GM18502 (cell line): ENCODE results near the gene CCDC7.
"Not testable (repeated sequence)": the region's sequence is repeated elsewhere in the genome, so short reads cannot be mapped to it uniquely, and the experiment has no call there.

Experiments
- ATAC-seq: cut with Tn5 transposase; IDR thresholded peaks from one replicate; pipeline ENCODE4 v1.9.1; 2021; ENCODE audit warnings: mild to moderate bottlenecking; ENCODE audit not compliant: unreplicated experiment, poor library complexity

The CCDC7 gene

DNA sequence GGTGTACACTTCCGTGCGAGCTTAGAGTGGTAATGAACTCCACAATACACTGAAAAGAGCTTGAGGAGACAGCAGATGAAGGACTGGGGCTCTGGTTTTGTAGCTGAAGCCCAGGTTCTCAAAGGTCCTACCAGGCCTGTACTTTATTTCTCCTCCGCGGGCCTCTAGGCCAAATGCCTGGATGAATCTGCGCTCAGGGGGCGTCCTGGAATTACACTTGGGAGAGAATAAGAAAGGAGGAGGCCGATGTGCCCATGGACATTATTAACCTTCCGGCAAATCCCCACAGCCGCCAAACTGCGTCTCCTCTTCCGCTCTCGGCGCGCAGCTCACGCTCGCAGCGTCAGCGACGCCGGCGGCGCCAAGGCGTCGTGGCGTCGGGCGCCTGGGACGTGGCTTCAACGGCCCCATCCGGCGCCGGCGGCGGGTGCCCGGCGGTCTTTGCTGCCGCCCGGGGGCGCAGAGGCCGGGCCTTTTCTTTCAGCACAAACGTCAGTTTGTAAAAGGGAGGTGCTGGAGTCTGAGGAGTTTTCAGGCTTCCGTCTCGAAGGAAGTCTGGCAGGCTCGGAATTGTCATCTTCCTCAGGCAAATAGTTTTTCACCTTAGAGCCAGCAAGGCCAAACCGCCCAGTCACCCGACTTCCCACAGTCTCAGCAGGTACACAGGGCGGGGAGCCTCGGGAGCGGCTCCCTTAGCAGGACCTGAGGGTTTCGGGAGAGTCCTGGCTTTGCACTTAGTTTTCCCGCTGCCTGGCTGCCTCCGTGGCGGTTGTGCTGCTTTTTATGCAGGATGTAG is at the start of gene CCDC7:
Gene CCDC7, plus strand, starts transcription at position 401 of the 796 bp plus-strand sequence. CDS start 5,503 bp downstream, outside the sequence.
- ATAC-seq = peak; percentile 97

DNA sequence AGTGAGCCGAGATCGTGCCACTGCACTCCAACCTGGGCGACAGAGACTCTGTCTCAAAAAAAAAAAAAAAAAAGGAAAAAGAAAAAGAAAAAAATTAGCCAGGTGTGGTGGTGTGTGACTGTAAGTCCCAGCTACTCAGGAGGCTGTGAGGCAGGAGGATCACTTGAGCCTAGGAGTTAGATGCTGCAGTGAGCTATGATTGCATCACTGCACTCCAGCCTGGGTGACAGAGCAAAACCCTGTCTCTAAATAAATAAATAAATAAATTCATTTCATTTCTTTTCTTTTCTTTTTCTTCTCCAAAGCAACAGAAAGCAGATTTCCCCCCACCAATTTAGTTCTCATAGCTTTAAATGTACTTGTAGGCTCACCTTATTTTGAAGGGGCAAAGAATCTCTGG is 48.8 kb upstream of the CCDC7 start:
- not testable (repeated sequence) for ATAC-seq

DNA sequence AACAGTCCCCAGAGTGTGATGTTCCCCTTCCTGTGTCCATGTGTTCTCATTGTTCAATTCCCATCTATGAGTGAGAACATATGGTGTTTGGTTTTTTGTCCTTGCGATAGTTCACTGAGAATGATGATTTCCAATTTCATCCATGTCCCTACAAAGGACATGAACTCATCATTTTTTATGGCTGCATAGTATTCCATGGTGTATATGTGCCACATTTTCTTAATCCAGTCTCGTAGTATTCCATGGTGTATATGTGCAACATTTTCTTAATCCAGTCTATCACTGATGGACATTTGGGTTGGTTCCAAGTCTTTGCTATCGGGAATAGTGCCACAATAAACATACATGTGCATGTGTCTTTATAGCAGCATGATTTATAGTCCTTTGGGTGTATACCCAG is 46.2 kb upstream of the CCDC7 start:
- not testable (repeated sequence) for ATAC-seq

DNA sequence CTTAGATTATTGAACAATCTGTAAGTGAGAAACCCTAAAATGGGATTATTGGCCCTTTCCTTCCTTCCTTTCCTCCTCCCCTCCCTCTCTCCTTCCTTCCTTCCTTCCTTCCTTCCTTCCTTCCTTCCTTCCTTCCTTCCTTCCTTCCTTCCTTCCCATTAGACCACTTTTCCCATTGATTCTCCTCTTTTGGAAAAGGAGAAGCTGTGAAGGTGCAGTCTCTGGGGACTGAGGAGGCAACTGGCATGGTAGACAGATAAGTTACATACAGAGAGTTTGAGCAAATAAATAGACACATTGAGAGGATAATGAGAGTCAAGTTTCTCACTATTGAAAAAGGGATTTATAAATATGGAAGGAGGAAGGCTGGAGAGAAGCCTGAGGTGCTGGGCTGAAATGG is 45.0 kb upstream of the CCDC7 start:
- no peak for ATAC-seq

DNA sequence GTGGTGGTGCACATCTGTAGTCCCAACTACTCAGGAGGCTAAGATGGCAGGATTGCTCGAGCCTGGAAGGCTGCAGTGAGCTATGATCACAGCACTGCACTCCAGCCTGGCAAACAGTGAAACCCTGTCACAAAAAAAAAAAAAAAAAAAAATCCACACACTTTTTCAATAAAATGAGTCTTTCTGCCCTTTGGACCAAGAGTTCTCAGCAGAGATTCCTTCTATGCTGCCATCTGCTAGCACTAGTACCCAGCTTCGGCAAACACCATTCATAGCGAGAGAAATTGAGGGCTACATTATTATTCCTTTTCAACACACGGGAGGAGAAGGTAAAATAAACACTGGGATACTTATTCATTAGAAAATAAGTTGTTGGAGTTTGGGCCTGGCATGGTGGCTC is 43.4 kb upstream of the CCDC7 start:
- ATAC-seq = no peak

DNA sequence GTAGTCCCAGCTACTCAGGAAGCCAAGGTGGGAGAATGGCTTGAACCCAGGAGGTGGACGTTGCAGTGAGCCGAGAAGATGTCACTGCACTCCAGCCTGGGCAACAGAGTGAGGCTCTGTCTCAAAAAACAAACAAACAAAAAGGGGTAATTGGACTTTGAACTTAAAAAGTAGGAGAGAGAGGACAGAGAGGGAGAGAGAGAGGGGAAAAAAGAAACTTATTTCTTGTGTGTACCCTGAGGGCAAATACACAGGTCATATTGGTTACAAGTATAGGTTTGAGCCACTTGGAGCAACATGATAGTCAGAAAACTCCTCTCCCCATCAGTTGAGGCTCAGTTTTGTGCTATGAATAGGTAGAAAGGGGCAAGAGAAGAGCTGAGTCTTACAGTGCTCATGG is 42.8 kb upstream of the CCDC7 start:
- ATAC-seq = no peak

DNA sequence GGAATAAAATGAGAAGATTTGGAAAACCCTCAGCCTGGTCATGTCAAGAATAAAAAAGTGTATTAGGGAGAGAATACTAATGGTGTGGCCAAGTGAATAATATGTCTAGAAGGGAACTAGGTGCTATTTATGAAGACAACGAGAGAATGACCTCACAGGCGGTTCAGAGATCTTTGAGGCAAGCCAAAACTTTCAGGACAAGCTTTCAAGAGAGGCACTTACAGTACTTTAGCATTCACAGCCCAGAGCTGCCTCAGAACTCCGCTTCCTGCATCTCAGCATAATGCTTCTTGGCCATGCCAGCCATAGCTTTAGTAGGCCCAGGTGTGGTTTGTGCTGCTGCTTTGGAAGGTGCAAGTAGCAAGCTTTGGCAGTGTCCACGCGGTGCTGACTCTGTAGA is 37.2 kb upstream of the CCDC7 start:
- no peak for ATAC-seq

DNA sequence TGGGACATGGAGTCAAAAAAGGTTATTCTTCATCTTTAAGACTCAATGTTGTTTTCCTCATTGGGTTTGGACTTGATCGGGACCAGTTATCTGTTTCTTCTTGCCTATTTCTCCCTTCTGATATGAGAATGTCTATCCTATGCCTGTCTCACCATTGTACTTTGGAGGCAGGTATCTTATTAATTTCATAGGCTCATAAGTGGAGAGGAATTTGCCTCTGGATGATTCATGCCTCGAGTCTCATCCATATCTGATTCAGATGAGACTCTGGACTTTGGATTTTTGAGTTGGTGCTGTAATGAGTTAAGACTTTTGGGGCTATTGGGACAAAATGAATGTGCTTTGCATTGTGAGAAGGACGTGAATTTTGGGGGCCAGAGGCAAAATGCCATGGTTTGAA is 36.2 kb upstream of the CCDC7 start:
- ATAC-seq = no peak

DNA sequence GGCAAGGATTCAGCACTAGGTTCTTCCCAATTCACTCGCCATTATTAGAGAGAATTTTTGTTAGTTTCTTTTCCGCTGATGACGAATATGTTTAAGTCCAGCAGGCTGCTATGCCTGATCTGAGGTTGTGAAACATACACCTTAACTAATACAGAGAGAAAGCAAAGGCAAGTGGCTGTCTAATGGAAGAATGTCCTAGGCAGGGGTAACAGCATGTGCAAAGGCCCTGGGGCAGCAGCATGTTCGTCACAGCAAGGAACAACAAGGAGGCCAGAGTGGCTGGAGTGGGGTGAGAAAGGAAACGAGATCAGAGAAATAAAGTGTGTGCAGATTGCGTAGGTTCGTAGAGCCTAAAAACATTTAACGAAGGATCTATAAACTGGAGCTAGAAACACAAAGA is 35.4 kb upstream of the CCDC7 start:
- ATAC-seq = no peak

DNA sequence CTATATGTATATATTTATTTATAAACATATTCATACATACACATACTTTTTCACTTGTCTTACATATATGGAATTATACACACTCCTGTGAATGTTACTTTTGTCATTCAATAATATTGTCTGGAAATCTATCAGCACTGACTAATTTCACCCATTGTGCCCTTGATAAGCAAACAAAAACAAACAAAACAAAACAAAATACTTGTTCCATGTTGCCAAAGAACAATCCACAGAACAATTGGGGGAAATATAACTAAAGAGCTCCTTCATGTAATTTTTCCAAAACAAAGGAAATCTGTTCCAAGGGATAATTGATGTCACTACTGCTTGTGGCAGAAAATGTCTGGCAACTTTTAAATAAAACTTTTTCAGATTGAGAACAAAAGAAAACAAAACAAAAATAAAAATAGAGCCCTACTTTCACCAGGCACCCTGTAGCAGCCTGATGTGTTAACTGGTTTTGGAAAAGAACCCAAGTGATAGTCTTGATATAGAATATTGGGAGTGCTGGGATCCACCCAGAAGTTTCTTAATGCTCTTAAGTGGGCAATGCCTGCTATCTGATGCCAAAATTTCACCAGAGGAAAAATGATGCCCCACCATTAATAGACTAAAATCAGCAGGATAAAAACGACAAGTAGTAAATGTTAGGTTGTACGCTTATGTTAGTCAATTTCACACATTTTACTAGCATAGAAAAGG is 34.0 kb upstream of the CCDC7 start:
- no peak for ATAC-seq

DNA sequence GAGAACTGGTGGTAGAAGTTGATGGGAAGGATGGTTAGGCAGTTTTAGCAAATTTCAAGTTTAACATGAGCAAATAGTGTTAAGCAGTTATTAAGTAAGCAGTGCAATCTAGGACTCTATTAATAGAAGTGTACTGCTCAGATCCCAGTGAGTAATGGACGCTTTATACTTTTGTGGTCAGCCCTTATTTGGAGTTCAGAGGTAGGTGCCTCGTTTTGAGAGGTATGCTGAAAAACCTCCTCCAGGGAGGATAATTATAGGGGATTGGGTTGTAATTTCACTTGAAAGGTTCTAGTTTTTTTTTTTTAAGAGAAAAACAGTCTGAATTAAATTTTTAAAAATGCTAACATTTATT is 33.5 kb upstream of the CCDC7 start:
- ATAC-seq = no peak

DNA sequence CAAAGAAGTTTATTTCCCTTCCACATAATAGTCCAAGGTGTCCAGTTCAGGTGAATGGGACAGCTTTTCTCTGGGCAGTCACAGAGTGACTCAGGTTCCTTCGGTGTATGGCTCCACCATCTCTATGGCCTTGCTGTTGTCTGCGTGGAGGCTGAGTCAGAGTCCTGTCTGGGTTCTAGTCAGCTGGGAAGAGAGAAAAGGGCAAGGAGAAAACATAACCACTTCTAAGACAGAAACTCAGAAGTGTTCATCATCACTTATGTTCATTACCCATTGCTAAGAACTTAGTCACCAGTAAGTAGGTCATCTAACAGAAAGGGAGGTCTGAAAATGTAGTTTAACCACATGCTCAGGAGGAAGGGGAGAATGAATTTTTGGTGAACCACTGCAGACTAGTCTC is 32.4 kb upstream of the CCDC7 start:
- ATAC-seq = no peak

DNA sequence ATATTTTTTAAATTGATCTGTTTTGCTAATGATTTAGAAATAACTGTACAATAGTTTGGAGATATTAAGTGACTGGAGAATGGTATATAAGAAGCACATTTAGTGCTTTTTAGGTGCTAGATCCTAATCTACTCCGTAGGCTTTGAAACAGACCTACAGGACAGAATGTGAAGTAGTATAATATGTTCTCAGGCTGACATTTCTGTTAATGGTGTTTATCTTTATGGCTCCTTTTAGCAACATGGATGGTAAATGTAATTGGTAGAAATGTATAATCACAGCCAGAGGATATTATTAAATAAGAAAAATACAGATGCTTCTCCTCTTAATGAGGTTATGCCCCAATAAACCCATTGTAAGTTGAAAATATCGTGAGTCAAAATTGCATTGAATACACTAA is 30.6 kb upstream of the CCDC7 start:
- no peak for ATAC-seq

DNA sequence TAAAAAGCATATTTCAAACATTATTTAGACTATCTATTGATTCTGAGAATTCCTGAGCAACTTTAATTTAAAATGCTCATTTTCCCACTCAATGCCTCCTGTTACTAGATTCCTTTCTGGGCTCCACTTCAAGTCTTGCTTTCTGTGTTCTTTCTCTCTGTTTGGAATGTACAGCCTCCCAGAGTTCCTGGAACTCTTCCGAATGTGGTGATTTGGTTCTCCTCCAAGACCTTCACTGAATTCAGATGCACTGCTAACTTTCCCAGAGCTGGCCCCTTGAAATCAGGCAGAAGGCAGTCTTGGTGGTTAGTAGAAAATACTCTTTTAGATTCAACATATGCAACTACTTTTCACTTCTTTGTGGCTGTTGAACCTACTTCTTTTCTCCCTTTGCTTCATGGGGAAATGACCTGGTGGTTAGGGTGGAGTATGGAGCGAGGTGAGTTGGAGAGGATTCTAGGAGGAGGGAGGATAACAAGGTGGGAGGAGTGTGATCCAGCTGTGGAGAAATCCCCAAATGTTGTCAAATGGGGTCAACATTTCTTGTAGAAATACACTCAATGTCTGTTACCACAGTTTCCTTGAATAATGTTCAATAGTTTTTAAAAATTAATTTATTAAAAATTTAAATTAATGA is 27.9 kb upstream of the CCDC7 start:
- ATAC-seq = no peak

DNA sequence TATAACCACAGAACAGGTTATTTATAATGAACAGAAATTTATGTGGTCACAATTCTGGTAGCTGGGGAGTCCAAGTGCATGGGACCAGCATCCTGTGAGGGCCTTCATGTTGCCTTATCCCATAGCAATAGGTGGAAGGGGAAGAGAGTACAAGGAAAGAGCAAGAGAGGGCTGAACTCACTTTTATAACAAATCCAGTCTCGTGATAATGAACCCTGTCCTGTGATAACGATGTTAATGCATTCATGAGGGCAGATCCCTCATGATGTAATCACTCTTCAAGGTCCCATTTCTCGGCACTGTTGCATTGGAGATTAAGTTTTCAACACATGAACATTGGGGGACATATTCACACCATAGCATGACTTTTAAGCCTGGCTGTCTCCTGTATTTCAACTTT is 27.4 kb upstream of the CCDC7 start:
- ATAC-seq = no peak

DNA sequence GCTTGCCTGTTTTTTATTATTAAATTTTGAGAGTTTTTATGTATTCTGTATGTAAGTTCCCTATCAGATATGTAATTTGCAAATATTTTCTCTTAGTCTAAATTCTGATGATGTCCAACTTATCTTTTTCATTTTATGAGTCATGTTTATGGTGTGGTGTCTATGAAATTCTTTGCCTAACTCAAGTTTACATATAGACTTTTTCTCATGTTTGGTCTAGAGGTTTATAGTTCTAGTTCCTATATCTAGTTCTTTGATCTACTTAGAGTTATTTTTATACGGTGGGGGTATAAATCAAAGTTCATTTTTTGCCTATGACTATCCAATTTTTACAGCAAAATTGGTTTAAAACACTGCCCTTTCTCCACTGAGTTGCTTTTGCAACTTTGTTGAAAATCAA is 26.3 kb upstream of the CCDC7 start:
- ATAC-seq = no peak

DNA sequence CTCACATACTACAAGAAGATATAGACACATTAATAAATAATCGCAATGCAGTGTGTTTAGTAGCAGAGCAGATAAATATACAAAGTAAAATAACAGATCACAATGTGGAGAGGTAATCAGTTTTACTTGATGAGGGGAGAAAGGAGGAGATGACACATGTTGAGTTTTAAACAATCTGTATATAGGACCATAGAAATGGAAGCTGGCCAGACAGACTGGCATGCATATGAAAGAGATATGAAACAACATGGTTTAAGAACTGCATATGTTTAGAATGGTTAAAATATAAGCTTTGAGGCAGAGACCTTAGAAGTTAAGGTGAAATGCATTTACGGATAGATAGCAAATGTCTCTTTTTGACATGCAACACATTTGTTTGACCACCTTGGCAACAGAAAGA is 19.8 kb upstream of the CCDC7 start:
- ATAC-seq = no peak

DNA sequence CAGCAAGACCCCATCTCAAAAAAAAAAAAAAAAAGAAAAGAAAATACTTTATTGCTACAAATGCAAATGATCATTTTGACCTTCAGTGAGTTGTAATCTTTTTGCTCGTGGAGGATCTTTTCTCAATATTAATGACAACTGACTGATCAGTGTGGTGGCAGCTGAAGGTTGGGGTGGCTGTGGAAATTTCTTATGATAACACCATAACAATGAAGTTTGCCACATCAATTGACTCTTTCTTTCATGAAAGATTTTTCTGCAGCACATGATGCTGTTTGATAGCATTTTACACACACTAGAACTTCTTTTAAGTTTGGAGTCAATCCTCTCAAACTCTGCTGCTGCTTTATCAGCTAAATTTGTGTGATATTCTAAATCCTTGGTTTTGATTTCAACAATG is 12.4 kb upstream of the CCDC7 start:
- no peak for ATAC-seq

DNA sequence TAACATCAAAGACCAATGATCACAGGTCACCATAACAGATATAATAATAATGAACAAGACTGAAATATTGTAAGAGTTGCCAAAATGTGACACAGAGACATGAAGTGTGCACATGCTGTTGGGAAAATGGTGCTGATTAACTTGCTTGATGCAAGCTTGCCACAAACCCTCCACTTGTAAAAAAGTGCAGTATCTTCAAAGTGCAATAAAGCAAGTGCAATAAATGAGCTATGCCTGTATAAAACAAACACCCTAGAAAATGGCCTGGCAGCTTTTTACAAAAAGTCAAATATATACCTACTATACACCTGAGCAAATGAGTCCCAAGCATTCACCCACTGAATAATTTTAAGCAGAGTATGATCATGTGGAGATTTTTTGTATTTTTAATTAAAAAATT is 9.7 kb upstream of the CCDC7 start:
- no peak for ATAC-seq

DNA sequence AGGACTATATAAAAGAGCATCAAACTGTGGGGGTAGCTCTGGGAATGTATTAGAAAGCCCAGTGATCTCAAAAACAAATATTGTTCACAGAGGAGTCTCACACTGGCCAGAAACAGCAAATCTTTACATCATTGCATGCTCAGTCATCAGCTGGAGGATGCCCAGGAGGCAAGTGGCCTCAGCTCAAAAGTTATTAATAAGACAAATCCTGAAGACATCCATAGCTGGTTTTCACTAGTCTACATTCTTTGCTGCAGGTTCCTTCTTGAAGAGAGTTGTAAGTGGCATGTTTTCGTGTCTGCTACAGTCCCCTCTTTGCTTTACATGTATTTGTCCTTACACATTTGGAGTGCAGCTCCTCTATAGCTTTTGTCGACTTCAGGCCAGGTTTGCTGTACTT is 8.6 kb upstream of the CCDC7 start:
- no peak for ATAC-seq

DNA sequence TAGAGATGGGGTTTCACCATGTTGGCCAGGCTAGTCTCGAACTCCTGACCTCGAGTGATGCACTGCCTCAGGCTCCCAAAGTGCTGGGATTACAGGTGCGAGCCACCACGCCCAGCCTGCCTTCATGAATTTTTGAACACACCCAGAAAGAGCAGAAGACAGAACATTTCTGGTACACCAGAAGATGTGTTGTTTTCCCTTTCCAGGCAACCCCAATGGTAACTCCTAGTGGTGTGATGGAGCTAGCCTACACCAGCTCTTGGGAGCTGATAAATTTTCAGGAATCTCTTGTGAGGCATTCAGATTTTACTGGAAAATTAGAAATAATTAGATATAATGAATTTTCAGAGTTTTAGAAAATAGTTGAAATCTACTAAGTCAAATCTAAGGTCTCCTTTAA is 904 bp upstream of the CCDC7 start:
- no peak for ATAC-seq
